SKM-1 treated with dmso at 0.1 percent for 144 hours (cell line): ENCODE measurements around the gene CLK4.
"Not testable (repeated sequence)": the region's sequence is repeated elsewhere in the genome, so short reads cannot be mapped to it uniquely, and the experiment has no call there.

ENCODE experiments used
- DNase-seq: peaks from one replicate; lab custom pipeline; 2025; ENCODE audit not compliant: unreplicated experiment; lab: John Stamatoyannopoulos, UW

The CLK4 gene

GRCh38 chr5:178587763-178588611 lies 38.9 kb downstream of the CLK4 start:
- DNase-seq = no peak

GRCh38 chr5:178586396-178586795 lies 40.5 kb downstream of the CLK4 start:
- DNase-seq = no peak

GRCh38 chr5:178585421-178585820 lies 41.4 kb downstream of the CLK4 start:
- not testable (repeated sequence) for DNase-seq

GRCh38 chr5:178583279-178583678 lies 43.6 kb downstream of the CLK4 start:
- DNase-seq = no peak

- DNase-seq = no peak
These were observed 44.6 kb downstream of the CLK4 start for GRCh38 chr5:178582291-178582690.

- DNase-seq = no peak
These were observed 45.2 kb downstream of the CLK4 start for GRCh38 chr5:178581621-178582020.

GRCh38 chr5:178580271-178580955 lies 46.4 kb downstream of the CLK4 start:
- no peak for DNase-seq

- no peak for DNase-seq
These were observed 48.9 kb downstream of the CLK4 start for GRCh38 chr5:178577944-178578343.

GRCh38 chr5:178577376-178577839 lies 49.4 kb downstream of the CLK4 start:
- DNase-seq = no peak

GRCh38 chr5:178576591-178577351 lies 50.1 kb downstream of the CLK4 start:
- DNase-seq = no peak

GRCh38 chr5:178573216-178573615 lies 53.6 kb downstream of the CLK4 start:
- no peak for DNase-seq

- no peak for DNase-seq
These were observed 54.2 kb downstream of the CLK4 start for GRCh38 chr5:178572617-178573016.

GRCh38 chr5:178569485-178569884 lies 57.4 kb downstream of the CLK4 start:
- DNase-seq = no peak

- DNase-seq = no peak
These were observed 61.9 kb downstream of the CLK4 start for GRCh38 chr5:178564811-178565550.

- no peak for DNase-seq
These were observed 62.5 kb downstream of the CLK4 start for GRCh38 chr5:178564397-178564796.

GRCh38 chr5:178563621-178564020 lies 63.2 kb downstream of the CLK4 start:
- no peak for DNase-seq

GRCh38 chr5:178561746-178562264 lies 65.0 kb downstream of the CLK4 start:
- no peak for DNase-seq

- no peak for DNase-seq
These were observed 65.9 kb downstream of the CLK4 start for GRCh38 chr5:178560911-178561310.

- DNase-seq = no peak
These were observed 69.4 kb downstream of the CLK4 start for GRCh38 chr5:178557416-178557815.

GRCh38 chr5:178555771-178556211 lies 71.1 kb downstream of the CLK4 start:
- no peak for DNase-seq

GRCh38 chr5:178555005-178555404 lies 71.8 kb downstream of the CLK4 start:
- no peak for DNase-seq
